IMR-90 (cell line): ENCODE data around the gene RNF227. TPM values are rescaled to one million over a fixed set of nuclear protein-coding genes. Genes with fewer than 3 reads are reported as not detected.

Experiments used
- ATAC-seq: fragments of 200-7000 bp; cut with Tn5 transposase; 2 replicates; pipeline ENCODE4 v1.9.1; 2020; ENCODE audit warnings: low read depth, mild to moderate bottlenecking, moderate library complexity
- BruUV-seq: library from RNA; stranded (reverse); fragments of 400-500 nt; replicated peaks from 2 replicates; lab custom pipeline; 2021; lab: Mats Ljungman, UMichigan
- CTCF ChIA-PET: fragments of 300-600 bp; formaldehyde crosslinking; extraction: SDS; loops from one replicate; lab custom pipeline; 2021; ENCODE audit warnings: antibody characterized with exemption; lab: Yijun Ruan, JAX
- POLR2A ChIA-PET: fragments of 300-600 bp; sonication (Branson Sonifier 250); formaldehyde crosslinking; loops from one replicate; lab custom pipeline; 2022; ENCODE audit warnings: antibody characterized with exemption; ENCODE audit not compliant: unreplicated experiment; lab: Charles Lee
- DNase-seq: peaks from one replicate; pipeline ENCODE4 v3.0.0; 2013
- H2AFZ ChIP-seq: replicated peaks from 2 replicates; pipeline ENCODE3; 2013; ENCODE audit warnings: low read length, mild to moderate bottlenecking; ENCODE audit not compliant: poor library complexity
- H2AK5ac ChIP-seq: 2 replicates; pipeline ENCODE4 v1.6.1; 2013; ENCODE audit warnings: low read depth, low read length, inconsistent platforms
- H2AK9ac ChIP-seq: replicated peaks from 2 replicates; pipeline ENCODE3; 2013; ENCODE audit warnings: mild to moderate bottlenecking, low read depth, low read length, moderate library complexity; ENCODE audit not compliant: poor library complexity
- H2BK120ac ChIP-seq: 2 replicates; pipeline ENCODE4 v1.6.1; 2013; ENCODE audit warnings: low read depth, low read length, inconsistent platforms
- H2BK15ac ChIP-seq: 3 replicates; pipeline ENCODE4 v1.6.1; 2013; ENCODE audit warnings: low read depth, low read length, inconsistent platforms
- H2BK20ac ChIP-seq: 2 replicates; pipeline ENCODE4 v1.6.1; 2013; ENCODE audit warnings: low read depth, mild to moderate bottlenecking, inconsistent platforms, low read length, moderate library complexity
- H2BK5ac ChIP-seq: 2 replicates; pipeline ENCODE4 v1.6.1; 2013; ENCODE audit warnings: mild to moderate bottlenecking, low read depth, low read length, inconsistent platforms; ENCODE audit not compliant: poor library complexity, severe bottlenecking
- H3K14ac ChIP-seq: replicated peaks from 2 replicates; pipeline ENCODE4 v1.6.1; 2013; ENCODE audit warnings: low read depth, low read length, inconsistent platforms
- H3K18ac ChIP-seq: 2 replicates; pipeline ENCODE4 v1.6.1; 2013; ENCODE audit warnings: low read depth, low read length, control low read depth
- H3K23ac ChIP-seq: 2 replicates; pipeline ENCODE4 v1.6.1; 2013; ENCODE audit warnings: low read depth, low read length, inconsistent platforms
- H3K27ac ChIP-seq: 2 replicates; pipeline ENCODE4 v1.5.1; 2013; ENCODE audit warnings: mild to moderate bottlenecking, control low read depth, low read length; ENCODE audit not compliant: insufficient read depth
- H3K27me3 ChIP-seq: 2 replicates; pipeline ENCODE4 v1.6.1; 2013; ENCODE audit warnings: low read length; ENCODE audit not compliant: control insufficient read depth, insufficient read depth
- H3K36me3 ChIP-seq: 2 replicates; pipeline ENCODE4 v1.6.1; 2013; ENCODE audit warnings: low read length, mixed read lengths; ENCODE audit not compliant: control insufficient read depth, insufficient read depth
- H3K4ac ChIP-seq: 2 replicates; pipeline ENCODE4 v1.6.1; 2013; ENCODE audit warnings: low read depth, low read length, inconsistent platforms
- H3K4me1 ChIP-seq: 2 replicates; pipeline ENCODE4 v1.6.1; 2013; ENCODE audit warnings: low read length, mixed read lengths; ENCODE audit not compliant: control insufficient read depth, insufficient read depth
- H3K4me2 ChIP-seq: 2 replicates; pipeline ENCODE4 v1.6.1; 2013; ENCODE audit warnings: low read depth, mild to moderate bottlenecking, control low read depth, low read length, moderate library complexity
- H3K4me3 ChIP-seq: 2 replicates; pipeline ENCODE4 v1.5.1; 2013; ENCODE audit warnings: low read depth, mild to moderate bottlenecking, control low read depth, low read length, moderate library complexity; ENCODE audit not compliant: insufficient read depth
- H3K56ac ChIP-seq: 2 replicates; pipeline ENCODE4 v1.6.1; 2013; ENCODE audit warnings: low read length, inconsistent platforms; ENCODE audit not compliant: insufficient read depth; ENCODE audit errors: extremely low read depth
- H3K79me1 ChIP-seq, 2 experiments: 2 replicates each; pipeline ENCODE4 v1.6.1; 2013; ENCODE audit warnings: low read length in 2 of 2, inconsistent platforms in 1 of 2, low read depth in 1 of 2
- H3K9ac ChIP-seq: 2 replicates; pipeline ENCODE4 v1.6.1; 2013; ENCODE audit warnings: low read depth, low read length, control low read depth
- H3K9me1 ChIP-seq: 2 replicates; pipeline ENCODE4 v1.6.1; 2013; ENCODE audit warnings: low read length, inconsistent platforms; ENCODE audit not compliant: insufficient read depth
- H3K9me3 ChIP-seq: 2 replicates; pipeline ENCODE4 v1.6.1; 2013; ENCODE audit warnings: low read length; ENCODE audit not compliant: control insufficient read depth, insufficient read depth
- H4K20me1 ChIP-seq: 2 replicates; pipeline ENCODE4 v1.6.1; 2013; ENCODE audit warnings: low read length, inconsistent platforms; ENCODE audit not compliant: insufficient read depth
- H4K5ac ChIP-seq: 2 replicates; pipeline ENCODE4 v1.6.1; 2013; ENCODE audit warnings: mild to moderate bottlenecking, low read depth, low read length, control low read depth
- H4K8ac ChIP-seq, 2 experiments: 2 replicates each; pipeline ENCODE4 v1.6.1; 2013; ENCODE audit warnings: low read depth in 2 of 2, low read length in 2 of 2, control low read depth in 1 of 2, inconsistent platforms in 1 of 2
- H4K91ac ChIP-seq: 2 replicates; pipeline ENCODE4 v1.6.1; 2013; ENCODE audit warnings: low read depth, low read length, inconsistent platforms; ENCODE audit not compliant: insufficient read depth
- BHLHE40 ChIP-seq: fragments of 150-350 bp; IDR thresholded peaks from 2 replicates; pipeline ENCODE4 v1.6.1; 2016; ENCODE audit warnings: mild to moderate bottlenecking, low read depth, low read length
- CEBPB ChIP-seq: IDR thresholded peaks from 2 replicates; pipeline ENCODE4 v1.6.1; 2012; ENCODE audit warnings: low read depth, low read length, improper control_type of control experiment
- CHD1 ChIP-seq: IDR thresholded peaks from 2 replicates; pipeline ENCODE4 v1.6.1; 2012; ENCODE audit warnings: low read depth, low read length, improper control_type of control experiment
- MAFK ChIP-seq: IDR thresholded peaks from 2 replicates; pipeline ENCODE4 v1.6.1; 2012; ENCODE audit warnings: low read depth, low read length, improper control_type of control experiment
- MXI1 ChIP-seq: IDR thresholded peaks from 2 replicates; pipeline ENCODE4 v1.6.1; 2012; ENCODE audit warnings: low read depth, mild to moderate bottlenecking, low read length, moderate library complexity, borderline replicate concordance
- POLR2A ChIP-seq: IDR thresholded peaks from 2 replicates; pipeline ENCODE4 v1.6.1; 2012; ENCODE audit warnings: mild to moderate bottlenecking, low read depth, low read length
- RAD21 ChIP-seq: IDR thresholded peaks from 2 replicates; pipeline ENCODE4 v1.6.1; 2012; ENCODE audit warnings: low read length, improper control_type of control experiment
- RCOR1 ChIP-seq: IDR thresholded peaks from 2 replicates; pipeline ENCODE4 v1.6.1; 2012; ENCODE audit warnings: mild to moderate bottlenecking, low read length, improper control_type of control experiment; ENCODE audit not compliant: insufficient replicate concordance
- WGBS, 2 experiments: methylation state at CpG; one replicate each; pipeline versions ENCODE4 v1.1.5 to v1.1.7; 2013; ENCODE audit warnings: missing lambda C conversion rate in 2 of 2; ENCODE audit not compliant: insufficient read length in 1 of 2; ENCODE audit errors: extremely low coverage in 2 of 2; 5-methylcytosine and 5-hydroxymethylcytosine counted together
- dilution Hi-C: fragments of 300-500 bp; cut with HindIII; formaldehyde crosslinking; loops from one replicate; pipeline ENCODE4 v1.14.3; 2018; ENCODE audit warnings: low sequenced_read_pairs; ENCODE audit not compliant: unreplicated experiment
- in situ Hi-C: fragments of 300-500 bp; cut with MboI; formaldehyde crosslinking; loops from 3 replicates; pipeline ENCODE4 v1.14.3; 2019; ENCODE audit warnings: low sequenced_read_pairs, inconsistent platforms, mixed read lengths
- intact Hi-C: fragments of 100-400 bp; cut with micrococcal nuclease; formaldehyde crosslinking; loops from 2 replicates; pipeline ENCODE4 v1.10.0; 2022
- polyA plus RNA-seq, 3 experiments: library from polyadenylated mRNA; depleted of rRNA; stranded (reverse); fragments of >200 nt; gene quantifications; 2 replicates each; pipeline ENCODE4 v1.2.3, GENCODE V29; 2012; ENCODE audit warnings: low replicate concordance in 1 of 3
- total RNA-seq: library from RNA; depleted of rRNA; stranded (reverse); fragments of >200 nt; gene quantifications from 2 replicates; pipeline ENCODE4 v1.2.3, GENCODE V29; 2012

The RNF227 gene
- total and polyA plus RNA-seq, 2 of the 4 experiments (the other 2 are of a cell fraction), result 1.3 to 3.1 TPM

- peaks cover 8% of the 10 kb centered on the region for H3K4me1 ChIP-seq
- dilution Hi-C loops, result no loop called here
- CTCF ChIA-PET, result no interaction called here
- H3K27me3 ChIP-seq, result no peaks in the 10 kb centered on the region
- H3K56ac ChIP-seq, result no peak overlapping the region
- H2BK20ac ChIP-seq, result no peak overlapping the region
- DNase-seq (no peak), ATAC-seq (no peak)
- no peak overlapping the region for H2AFZ ChIP-seq
- peaks cover 5% of the 10 kb centered on the region; the same call in 1 of the 2 replicates for H3K9me1 ChIP-seq
- in situ Hi-C loops, result no loop called here
- no peaks in the 10 kb centered on the region for H3K9me3 ChIP-seq
- intact Hi-C loops, result no loop called here
- TF ChIP-seq MXI1 (no peak), RAD21 (no peak), POLR2A (no peak), MAFK (no peak), CEBPB (no peak), RCOR1 (no peak), CHD1 (no peak), BHLHE40 (no peak)
- H3K4ac ChIP-seq, result peak overlapping the region; percentile 30; the same call in 1 of the 2 replicates
- no TSS peak for BruUV-seq
- H3K23ac ChIP-seq, result peak overlapping the region; percentile 34; the same call in 1 of the 2 replicates
- 0 out of 2 replicates have a peak overlapping the region, but pooled peaks have one; percentile 2 for H3K14ac ChIP-seq
- H3K79me1 ChIP-seq, result peaks cover 4 to 38% of the 10 kb centered on the region in 2 experiments; a peak in 3 of 4 replicates
- H2AK5ac ChIP-seq, result no peak overlapping the region
- no peak overlapping the region; the same call in 1 of the 2 replicates for H3K18ac ChIP-seq
- no peak overlapping the region for H3K4me3 ChIP-seq
- no peak overlapping the region for H2BK15ac ChIP-seq
- no peaks in the 10 kb centered on the region for H4K20me1 ChIP-seq
- H3K4me2 ChIP-seq, result peak overlapping the region; percentile 48
- no peak overlapping the region for H2BK120ac ChIP-seq
- no peak overlapping the region for H4K91ac ChIP-seq
- peak overlapping the region; percentile 7 to 49; a peak in 1 of 4 replicates for H4K8ac ChIP-seq
- no CpG with 5 or more reads among the region's 3 CpGs for WGBS, 2 experiments
- peaks cover 17% of the 10 kb centered on the region for H3K36me3 ChIP-seq
- no peak overlapping the region for H2AK9ac ChIP-seq
- POLR2A ChIA-PET, result no interaction called here
- H3K27ac ChIP-seq, result peak overlapping the region; percentile 49; the same call in 1 of the 2 replicates
- H4K5ac ChIP-seq, result peak overlapping the region; percentile 15; the same call in 1 of the 2 replicates
- peak overlapping the region; percentile 15; the same call in 1 of the 2 replicates for H3K9ac ChIP-seq
- H2BK5ac ChIP-seq, result no peak overlapping the region
Observed at GRCh38 chr17:7882629-7883028, 33.5 kb downstream of the RNF227 start.
